GM12878 (cell line): Measurements from ENCODE around the gene GOLGA6L2. TPM values are rescaled to one million over a fixed set of nuclear protein-coding genes. Genes with fewer than 3 reads are reported as not detected.

Experiments
- CBX3 ChIP-seq: fragments of 200-600 bp; sonication (generic); IDR thresholded peaks from 2 replicates; pipeline ENCODE4 v1.6.1; 2016; ENCODE audit warnings: low read depth, borderline replicate concordance
- EGR1 ChIP-seq, 2 experiments: IDR thresholded peaks; 1 replicate in 1 of 2; 2 replicates in 1 of 2; pipeline ENCODE4 v1.6.1; 2011 to 2012; ENCODE audit warnings: low read depth in 2 of 2, low read length in 2 of 2, borderline replicate concordance in 1 of 2, mild to moderate bottlenecking in 1 of 2, moderate library complexity in 1 of 2
- FOXM1 ChIP-seq: IDR thresholded peaks from 2 replicates; pipeline ENCODE4 v1.6.1; 2012; ENCODE audit warnings: low read depth, mild to moderate bottlenecking, inconsistent platforms, low read length, moderate library complexity
- MTA2 ChIP-seq: fragments of 450-650 bp; IDR thresholded peaks from 2 replicates; pipeline ENCODE4 v1.6.1; 2016; ENCODE audit warnings: low read depth, mild to moderate bottlenecking, moderate library complexity
- NFIC ChIP-seq: IDR thresholded peaks from 2 replicates; pipeline ENCODE4 v1.6.1; 2012; ENCODE audit warnings: low read depth, mild to moderate bottlenecking, inconsistent platforms, low read length, moderate library complexity
- ZNF207 ChIP-seq: fragments of 450-650 bp; IDR thresholded peaks from 2 replicates; pipeline ENCODE4 v1.6.1; 2014; ENCODE audit warnings: antibody characterized with exemption, mild to moderate bottlenecking, borderline replicate concordance
- ZNF384 ChIP-seq: IDR thresholded peaks from 2 replicates; pipeline ENCODE4 v1.6.1; 2012; ENCODE audit warnings: low read depth, mild to moderate bottlenecking, low read length, improper control_type of control experiment, borderline replicate concordance
- polyA plus RNA-seq, 11 experiments: library from polyadenylated mRNA; depleted of rRNA in 4 of 11; unstranded in 6 of 11; stranded (reverse) in 5 of 11; fragments of >200 nt; fragmentation: Nextera tagmentation in 4 of 11; fragmentation: Illumina TruSeq in 1 of 11; extraction: Ambion mirVana in 4 of 11; extraction: Trizol in 1 of 11; gene quantifications; 1 replicate in 1 of 11; 2 replicates in 10 of 11; pipeline versions ENCODE4 v1.2.1 to v1.2.3, GENCODE V29; 2011 to 2016; ENCODE audit warnings: inconsistent platforms in 2 of 11, missing spikeins in 2 of 11, low read depth in 1 of 11
- total RNA-seq, 4 experiments: library from RNA; depleted of rRNA in 3 of 4; stranded (reverse); fragments of >200 nt in 3 of 4; fragmentation: Illumina TruSeq in 1 of 4; extraction: Trizol in 1 of 4; gene quantifications; 2 replicates each; pipeline versions ENCODE4 v1.2.1 to v1.2.3, GENCODE V29; 2013 to 2021
- TF ChIP-seq, protein P1 (sequence below): IDR thresholded peaks from 2 replicates; pipeline ENCODE4 v1.6.1; 2012; ENCODE audit warnings: low read depth, low read length, improper control_type of control experiment
- TF ChIP-seq, protein P2 (sequence below): fragments of 450-650 bp; IDR thresholded peaks from 2 replicates; pipeline ENCODE4 v1.6.1; 2017; ENCODE audit warnings: mild to moderate bottlenecking, moderate library complexity

GOLGA6L2 gene
- total and polyA plus RNA-seq, 10 of the 15 experiments (the other 5 are each of a cell fraction or from before 2014, with no cell fraction given), result not detected

DNA sequence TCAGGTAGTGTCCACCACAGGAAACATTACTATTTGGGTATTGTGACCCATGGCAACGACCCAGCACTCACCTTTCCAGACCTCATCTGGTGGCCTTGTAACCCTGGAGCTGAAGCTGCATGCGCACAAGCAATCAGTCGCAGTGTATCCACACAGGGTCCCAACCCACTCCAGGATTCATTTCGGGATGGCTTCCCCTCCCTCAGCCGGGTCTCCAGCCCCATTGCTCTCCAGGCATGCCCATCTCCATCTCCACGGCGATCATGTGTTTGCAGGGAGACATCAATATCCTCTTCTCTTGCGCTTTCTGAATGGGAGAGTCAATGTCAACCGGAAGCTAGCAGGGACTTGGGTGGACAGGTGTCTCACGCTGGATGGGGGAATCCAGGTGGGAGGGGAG is 35.2 kb downstream of the GOLGA6L2 start (continued):
- no peak for TF ChIP-seq ZNF384
- TF ChIP-seq, protein P1, sequence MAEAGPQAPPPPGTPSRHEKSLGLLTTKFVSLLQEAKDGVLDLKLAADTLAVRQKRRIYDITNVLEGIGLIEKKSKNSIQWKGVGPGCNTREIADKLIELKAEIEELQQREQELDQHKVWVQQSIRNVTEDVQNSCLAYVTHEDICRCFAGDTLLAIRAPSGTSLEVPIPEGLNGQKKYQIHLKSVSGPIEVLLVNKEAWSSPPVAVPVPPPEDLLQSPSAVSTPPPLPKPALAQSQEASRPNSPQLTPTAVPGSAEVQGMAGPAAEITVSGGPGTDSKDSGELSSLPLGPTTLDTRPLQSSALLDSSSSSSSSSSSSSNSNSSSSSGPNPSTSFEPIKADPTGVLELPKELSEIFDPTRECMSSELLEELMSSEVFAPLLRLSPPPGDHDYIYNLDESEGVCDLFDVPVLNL, result no peak
- TF ChIP-seq FOXM1, result no peak
- TF ChIP-seq CBX3, result no peak
- no peak for TF ChIP-seq ZNF207
- TF ChIP-seq MTA2, result no peak
- TF ChIP-seq, protein P2, sequence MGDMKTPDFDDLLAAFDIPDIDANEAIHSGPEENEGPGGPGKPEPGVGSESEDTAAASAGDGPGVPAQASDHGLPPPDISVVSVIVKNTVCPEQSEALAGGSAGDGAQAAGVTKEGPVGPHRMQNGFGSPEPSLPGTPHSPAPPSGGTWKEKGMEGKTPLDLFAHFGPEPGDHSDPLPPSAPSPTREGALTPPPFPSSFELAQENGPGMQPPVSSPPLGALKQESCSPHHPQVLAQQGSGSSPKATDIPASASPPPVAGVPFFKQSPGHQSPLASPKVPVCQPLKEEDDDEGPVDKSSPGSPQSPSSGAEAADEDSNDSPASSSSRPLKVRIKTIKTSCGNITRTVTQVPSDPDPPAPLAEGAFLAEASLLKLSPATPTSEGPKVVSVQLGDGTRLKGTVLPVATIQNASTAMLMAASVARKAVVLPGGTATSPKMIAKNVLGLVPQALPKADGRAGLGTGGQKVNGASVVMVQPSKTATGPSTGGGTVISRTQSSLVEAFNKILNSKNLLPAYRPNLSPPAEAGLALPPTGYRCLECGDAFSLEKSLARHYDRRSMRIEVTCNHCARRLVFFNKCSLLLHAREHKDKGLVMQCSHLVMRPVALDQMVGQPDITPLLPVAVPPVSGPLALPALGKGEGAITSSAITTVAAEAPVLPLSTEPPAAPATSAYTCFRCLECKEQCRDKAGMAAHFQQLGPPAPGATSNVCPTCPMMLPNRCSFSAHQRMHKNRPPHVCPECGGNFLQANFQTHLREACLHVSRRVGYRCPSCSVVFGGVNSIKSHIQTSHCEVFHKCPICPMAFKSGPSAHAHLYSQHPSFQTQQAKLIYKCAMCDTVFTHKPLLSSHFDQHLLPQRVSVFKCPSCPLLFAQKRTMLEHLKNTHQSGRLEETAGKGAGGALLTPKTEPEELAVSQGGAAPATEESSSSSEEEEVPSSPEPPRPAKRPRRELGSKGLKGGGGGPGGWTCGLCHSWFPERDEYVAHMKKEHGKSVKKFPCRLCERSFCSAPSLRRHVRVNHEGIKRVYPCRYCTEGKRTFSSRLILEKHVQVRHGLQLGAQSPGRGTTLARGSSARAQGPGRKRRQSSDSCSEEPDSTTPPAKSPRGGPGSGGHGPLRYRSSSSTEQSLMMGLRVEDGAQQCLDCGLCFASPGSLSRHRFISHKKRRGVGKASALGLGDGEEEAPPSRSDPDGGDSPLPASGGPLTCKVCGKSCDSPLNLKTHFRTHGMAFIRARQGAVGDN, result no peak
- no peak for TF ChIP-seq NFIC
- no peak for TF ChIP-seq EGR1 (IDR thresholded peaks at IDR 0.05; ENCODE audit: borderline replicate concordance in 1 of 2, low read depth in 2 of 2, low read length in 2 of 2)
